Cortex of kidney (tissue), 1 donor: ENCODE data around the gene ZNF530.

Experiments used
- DNase-seq: peaks from one replicate; lab custom pipeline; 2025; lab: John Stamatoyannopoulos, UW

ZNF530 gene

DNA sequence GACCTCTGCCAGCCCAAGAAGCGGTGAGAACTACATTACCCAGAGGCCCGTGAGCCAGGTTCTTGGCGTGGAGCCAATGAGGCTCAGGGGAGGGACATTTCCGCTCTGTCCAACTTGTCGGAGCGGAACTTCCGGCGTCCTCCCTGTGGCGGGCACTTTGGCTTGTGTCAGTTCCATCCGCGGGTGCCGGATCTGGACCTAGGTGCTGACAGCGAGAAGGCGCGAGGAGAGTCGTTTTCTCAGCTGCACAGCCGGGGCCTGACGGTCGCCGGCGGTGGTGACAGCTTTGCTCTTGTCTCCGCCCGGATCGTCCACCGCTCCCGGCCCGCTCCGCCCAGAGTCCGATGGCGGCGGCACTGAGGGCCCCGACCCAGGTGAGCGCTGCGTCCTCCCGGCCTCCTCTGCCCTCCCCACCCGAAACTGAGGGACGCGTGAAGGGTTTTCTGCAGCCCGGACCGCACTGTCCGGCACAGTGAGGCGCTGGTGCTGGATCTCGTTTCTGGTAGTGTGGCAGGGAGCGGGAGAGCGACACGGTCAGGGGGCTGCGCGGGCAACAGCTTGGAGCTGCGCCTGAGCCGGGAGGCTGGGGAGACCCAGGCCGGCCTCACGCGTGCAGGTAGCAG lies at the start of gene ZNF530:
Gene ZNF530 (plus strand): TSS at position 125 of the 623 bp plus-strand sequence. CDS start 4,461 bp downstream, outside the sequence.
- DNase-seq = no peak

DNA sequence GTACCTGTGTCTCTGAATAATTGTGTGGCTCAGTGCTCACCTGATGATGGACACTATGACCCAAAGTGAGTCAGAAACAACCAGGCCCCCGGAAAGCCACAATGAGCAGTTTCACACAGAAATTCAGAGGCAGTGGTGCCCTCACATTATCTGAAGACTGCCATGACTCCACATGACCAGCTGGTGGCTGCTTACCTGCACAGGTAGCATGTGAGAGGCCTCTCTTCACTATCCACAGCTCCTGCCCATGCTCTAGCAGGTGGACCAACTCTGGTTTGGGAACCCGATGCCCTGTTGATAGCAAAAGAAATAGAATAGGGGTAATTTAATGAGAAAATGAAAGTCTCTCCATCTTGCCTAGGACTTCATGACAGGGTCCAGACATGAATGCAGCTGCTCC lies 47.3 kb upstream of the ZNF530 start:
- no peak for DNase-seq

DNA sequence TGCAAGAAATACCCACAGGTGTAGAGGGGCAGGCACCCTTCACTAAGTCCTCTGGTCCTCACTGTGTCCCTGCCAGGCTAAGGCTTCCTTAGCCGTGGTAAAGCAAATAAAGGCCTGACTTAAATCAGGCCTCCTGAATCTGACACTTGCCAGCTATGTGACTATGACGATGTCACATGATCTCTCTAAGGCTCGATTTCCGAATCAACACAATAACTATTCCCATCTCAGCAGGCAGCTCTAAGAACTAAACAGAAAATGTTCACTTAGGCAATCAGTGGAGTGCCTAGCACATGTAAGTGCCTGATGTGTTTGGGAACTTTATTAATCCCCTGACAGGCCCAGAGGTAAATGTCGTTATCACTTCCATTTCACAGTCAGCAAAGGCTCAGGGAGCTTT lies 42.0 kb upstream of the ZNF530 start:
- no peak for DNase-seq

DNA sequence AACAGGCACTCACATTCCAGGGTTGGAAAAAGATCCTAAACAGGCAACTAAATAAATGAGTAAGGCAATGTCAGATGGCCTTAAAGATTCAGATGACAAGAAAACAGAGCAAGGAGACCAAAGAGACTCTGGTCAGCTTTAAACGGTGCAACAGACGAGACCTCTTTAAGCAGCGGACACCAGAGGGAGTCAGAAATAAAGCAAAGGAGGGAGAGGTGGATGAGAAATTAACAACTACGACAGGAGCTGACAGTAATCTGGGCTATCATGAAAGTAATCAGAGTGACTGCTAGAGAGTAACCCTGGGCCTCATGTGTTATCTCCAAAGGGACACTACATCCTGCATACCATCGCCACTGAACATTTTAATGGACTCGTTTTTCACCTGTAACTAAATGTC lies 41.2 kb upstream of the ZNF530 start:
- no peak for DNase-seq

DNA sequence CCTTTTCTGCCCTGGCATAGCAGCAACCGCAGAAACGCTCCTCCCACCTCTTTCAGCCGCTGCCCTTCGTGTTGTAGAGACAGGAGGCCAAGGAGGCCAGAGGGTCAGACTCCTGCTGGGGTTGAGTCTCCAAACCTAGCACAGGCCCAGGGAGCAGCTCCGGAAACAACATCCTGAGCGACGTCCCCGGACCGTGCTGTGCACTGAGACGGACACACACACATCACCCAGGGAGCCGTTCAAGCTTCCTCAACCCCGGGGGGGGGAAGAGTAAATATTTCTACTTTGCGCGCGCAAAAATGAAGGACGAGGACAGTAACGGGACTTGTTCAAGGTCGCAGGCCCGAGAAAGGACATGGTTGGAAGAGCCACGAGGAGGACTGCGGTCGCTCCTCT lies 40.7 kb upstream of the ZNF530 start:
- no peak for DNase-seq

DNA sequence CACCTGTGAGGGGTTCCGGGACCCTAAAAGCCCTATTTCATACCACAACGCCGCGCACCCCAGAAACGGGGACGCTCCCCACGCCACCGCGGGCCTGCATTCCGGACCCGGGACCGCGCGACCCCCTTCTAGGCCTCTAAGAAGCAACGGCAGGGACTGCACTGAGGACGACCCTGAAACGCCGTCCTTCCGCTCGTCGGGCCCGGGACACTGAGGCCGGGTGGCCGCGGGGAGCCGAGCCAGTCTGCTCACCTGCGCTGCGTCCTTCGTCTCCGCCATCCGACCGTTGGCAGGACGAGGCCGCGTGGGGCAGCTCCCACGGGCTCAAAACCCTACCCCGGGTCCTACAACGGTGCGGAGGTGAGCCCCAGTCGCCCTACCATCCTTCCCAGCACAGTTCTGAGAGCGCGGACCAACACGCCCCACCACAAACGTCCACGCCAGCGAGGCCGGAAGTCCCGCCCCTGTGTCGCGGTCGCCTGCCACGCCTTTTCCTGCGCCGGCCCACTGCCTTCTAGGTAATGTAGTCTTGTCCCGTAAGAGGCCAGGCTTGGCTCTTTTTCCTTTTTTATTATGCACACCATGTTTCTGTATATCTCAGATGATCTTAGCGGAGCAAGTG lies 40.2 kb upstream of the ZNF530 start, which contains the start of gene ZNF550:
Gene ZNF550 (minus strand): TSS at position 460 of the 622 bp plus-strand sequence. CDS start 181 bp downstream, at position 279.
- no peak for DNase-seq

DNA sequence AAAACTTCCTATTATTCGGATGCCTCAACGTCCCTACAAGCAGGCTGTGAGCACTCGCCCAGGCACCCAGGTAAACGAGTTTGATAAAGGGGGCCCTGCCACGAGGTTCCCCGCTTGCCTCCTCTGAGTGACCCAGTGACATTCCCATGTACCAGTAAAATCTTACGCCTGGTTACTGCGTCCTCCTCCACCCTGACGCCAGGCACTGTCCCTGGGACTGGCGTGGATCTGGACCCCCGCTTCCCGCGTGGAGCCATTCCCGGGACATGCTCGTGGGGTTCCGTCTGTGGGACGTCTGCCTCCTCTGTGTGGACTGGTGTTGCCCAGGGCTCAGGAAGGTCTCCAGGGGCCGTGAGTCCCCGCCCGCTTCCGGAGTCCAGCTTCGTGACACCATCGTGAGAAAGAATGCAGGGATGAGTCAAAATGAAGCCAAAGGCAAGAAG lies 39.6 kb upstream of the ZNF530 start:
- DNase-seq = no peak

DNA sequence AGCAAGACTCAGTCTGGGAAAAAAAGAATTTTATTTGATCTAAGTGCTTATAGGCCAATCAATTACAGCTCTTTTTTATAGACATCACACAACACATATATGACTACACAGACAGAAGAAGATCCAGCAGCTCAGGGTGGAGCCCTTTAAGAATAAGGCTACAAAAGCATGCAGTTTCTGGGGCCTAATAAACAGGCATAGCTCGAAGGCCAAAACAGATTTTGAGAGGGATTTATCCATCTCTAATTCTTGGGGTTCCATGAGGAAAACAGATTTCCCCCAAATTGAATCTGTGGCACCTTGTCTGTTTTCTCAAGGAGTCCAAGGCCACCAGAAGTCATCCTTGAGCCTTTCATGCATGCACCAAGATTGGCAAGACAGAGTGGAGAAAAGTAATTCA lies 36.1 kb upstream of the ZNF530 start:
- DNase-seq = no peak

DNA sequence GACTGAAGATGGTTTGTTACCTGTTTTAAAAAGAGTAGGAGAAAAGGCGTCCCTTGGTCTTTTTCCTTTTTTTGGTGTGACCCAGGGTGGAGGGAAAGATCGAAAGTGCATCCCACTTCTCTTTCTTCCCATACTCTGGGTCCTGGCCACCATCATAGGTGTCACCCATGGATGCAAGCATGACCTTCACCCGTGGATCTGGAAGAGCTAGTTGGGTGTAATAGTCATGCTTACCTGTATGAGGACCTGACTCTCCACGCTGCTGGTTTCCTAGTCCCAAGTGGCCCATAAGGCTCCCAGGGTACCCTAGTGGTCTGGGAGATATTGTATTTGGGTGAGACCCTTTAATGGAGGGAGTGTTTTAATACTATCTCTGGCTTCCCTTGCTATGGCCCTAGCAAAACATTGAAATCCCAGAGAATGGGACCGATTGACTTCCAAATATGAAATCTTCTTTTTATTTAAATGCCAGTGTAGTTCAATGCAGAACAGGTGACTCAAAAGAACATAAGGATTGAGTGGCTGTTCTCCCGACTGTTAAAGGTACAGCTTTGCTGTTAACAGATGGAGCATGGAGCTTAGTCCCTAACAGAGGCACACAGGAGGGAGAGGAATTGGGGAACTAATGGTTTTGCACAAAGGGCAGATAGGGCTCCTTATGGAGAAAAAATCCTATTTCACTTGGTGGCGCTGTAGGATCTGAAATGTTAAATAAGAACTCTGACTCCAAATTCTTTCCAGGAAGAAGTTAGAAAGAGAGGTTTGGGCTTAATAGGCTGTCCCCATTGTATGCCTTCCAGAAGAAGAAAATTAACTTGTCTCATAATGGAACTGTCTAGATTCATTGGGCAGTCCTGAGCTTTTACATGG lies 33.1 kb upstream of the ZNF530 start:
- no peak for DNase-seq

DNA sequence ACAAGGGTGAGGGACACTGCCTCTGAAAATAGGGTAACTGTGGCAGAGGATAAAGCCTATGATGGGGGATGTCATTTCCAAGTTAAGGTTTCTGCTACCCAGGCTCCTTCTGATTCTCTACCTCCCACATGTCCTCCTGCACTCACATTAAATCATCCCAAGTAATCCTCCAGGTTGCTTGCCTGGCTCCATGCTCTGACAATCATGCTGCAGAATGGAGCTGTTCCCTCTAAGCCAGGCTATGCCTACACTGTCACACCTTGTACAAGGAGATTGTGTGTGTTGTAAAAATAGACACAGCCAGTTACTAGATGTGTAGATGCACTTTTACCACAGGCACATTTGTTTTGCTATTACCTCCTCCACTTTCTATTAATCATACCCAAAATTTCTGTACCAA lies 29.0 kb upstream of the ZNF530 start:
- no peak for DNase-seq

DNA sequence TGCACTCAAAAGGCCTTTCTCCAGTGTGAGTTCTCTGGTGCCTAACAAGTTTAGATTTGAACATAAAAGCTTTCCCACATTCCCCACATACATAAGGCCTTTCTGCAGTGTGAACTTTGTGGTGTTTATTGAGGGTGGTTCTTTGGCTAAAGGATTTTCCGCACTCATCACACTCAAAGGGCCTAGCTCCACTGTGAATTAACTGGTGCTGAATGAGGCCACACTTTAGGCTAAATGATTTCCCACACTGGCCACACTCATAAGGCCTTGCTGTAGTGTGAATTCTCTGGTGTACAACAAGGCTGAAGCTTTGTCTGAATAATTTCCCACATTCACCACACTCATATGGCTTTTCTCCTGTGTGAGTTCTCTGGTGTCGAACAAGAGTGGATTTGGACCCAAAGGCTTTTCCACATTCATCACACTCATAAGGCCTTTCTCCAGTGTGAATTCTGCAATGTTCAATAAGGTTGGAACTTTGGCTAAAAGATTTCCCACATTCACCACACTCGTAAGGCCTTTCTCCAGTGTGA lies 27.2 kb upstream of the ZNF530 start:
- no peak for DNase-seq

DNA sequence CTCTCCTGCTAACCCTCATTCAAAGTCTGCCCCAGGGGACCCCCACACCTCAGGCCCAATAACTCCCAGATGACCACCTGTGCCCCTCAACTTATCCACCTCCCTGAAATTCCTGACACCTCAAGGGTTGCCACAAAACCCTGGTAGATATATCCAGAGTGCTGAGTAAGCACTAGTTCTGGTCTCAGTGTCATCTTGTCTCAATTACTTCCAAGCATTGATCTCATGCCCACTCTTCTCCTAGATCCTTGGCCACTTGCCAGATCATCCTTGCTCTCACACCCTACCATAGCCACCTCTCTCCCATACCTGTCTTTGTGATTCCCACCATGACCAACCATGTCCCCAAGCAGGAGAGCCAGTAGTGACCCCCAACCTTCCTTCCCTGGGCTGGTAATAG lies 23.0 kb upstream of the ZNF530 start:
- DNase-seq = no peak

DNA sequence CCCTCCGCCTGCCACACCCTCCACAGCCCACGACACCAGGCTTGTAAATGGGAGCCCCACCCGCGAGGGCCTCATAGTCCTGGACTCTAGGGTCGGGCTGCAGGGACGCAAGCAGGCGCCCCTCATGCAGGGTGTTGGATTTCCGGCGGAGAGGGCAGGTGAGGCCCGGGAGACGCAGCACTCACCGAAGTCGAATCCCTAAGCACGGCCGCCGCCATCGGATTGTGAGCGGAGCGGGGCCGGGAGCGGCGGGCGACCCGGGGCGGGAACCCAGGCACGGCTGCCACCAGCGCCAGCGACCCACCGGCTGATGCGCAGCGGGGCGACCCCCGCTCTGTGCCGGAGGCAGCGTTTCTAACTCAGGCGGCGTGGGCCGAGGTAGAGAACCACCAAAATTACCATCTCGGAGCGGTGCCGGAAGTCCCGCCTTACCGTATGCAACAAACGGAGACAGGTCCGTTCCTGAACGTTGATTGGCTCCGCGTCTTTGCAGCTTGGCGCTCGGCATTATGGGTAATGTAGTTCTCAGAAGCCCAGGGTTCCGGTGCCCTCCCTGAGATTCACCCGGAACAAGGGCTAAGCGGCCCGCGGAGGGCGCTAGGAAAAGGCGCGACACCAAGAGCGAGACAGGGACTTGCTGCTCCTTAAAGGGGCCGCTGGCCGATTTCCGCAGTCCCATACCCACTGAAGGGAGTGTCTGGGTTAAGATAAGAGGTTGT lies 21.0 kb upstream of the ZNF530 start, which contains the start of gene ZNF416:
Gene ZNF416 (minus strand): TSS at position 425 of the 719 bp plus-strand sequence. CDS start 207 bp downstream, at position 218.
- DNase-seq = no peak

DNA sequence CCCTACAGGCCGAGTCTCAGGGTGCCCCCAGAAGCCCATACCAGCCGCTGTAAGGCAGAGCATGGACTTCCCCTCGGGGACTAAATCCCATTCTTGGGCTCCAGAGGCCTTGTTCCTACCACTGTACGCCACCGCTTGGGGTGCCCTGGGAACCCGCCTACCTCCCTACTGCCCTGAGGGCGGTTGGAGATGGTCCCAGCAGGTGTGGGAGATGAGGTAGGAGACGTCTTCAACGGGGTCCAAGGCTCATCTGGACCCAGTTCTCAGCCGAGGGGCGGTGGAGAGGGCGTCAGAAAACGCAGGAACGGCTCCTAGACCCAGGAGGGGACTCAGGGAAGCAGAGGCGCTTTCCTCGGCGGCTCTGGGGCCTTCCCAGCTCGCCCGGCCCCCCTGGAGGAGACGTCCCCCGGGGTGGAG lies 16.6 kb upstream of the ZNF530 start:
- DNase-seq = no peak

DNA sequence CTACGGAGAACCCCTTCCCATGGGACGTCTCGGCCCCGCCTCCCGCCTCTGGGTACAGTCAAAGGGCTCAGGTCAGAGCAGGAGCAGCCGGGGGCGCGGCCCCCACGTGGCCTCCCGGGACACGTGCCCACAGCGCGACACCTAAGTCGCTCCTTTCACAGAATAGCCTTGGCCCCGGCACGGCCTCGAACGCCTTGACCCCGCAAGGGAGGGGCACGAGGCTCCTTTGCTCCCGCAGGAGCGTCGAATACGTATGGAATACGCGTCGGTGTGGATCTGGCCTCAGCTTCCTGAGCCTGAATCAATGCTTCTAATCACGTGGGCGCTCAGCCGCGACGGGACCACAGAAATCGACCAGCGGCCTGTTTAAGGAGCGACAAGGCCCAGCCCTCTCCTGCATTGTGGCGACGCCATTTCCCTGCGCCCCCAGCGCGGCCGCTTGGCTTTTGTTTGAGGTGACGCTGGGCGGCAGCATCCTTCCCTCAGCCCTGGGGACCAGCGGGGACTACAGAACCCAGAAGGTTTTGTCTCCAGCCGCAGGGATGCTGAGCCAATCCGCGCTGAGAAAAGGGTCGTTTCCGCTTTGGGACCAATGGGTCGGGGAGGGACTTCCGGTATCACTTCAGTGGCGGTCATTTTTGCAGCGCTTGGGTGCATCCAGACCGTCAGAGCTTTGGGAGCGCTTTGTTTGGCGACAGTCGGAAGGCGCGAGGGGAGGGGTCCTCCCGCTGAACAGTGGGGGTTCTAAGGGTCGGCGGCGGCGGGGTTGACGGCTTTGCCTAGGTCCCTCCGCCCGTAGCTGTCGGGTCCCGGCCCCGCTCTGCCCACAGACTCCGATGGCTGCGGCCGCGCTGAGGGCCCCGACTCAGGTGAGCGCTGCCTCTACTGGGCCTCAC lies 15.9 kb upstream of the ZNF530 start, which contains the start of gene ZIK1:
Gene ZIK1 (plus strand): TSS at position 625 of the 896 bp plus-strand sequence. CDS start 212 bp downstream, at position 837.
- DNase-seq = no peak

DNA sequence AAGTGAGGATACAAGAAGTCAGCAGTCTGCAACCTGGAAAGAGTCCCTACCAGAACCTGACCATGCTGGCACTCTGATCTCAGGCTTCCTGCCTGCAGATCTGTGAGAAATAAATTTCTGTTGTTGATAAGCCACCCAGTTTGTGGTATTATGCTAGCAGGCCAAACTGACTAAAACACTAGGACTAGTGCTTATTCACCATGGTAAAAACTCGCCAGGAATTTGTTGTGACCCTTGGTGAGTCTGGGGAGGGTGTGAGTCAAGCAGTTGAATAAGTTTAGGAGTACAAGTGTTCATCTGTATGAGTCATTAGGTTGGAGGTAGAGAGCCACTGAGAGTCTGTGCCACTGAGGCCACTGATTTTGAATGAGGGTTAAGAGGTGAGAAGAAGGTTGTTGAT lies 12.2 kb upstream of the ZNF530 start:
- no peak for DNase-seq

DNA sequence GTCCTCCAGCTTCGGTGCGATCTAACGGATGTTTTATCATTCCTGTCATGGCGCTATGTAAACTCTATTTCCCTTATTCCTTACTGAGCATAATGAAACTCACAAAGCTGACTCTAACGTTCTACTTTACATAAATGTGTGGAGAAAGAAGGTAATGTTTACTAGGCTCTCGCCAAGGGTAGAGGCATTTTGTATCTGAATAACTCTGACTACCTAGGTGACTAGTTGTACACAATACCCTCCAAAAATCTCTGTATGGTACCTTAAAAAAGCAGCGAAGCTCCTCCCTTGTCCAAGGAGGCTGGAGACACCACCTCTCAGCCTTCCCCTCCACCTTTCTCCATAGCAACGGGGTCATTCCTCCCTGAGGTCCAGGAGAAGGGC lies 316 bp upstream of the ZNF530 start:
- DNase-seq = no peak

DNA sequence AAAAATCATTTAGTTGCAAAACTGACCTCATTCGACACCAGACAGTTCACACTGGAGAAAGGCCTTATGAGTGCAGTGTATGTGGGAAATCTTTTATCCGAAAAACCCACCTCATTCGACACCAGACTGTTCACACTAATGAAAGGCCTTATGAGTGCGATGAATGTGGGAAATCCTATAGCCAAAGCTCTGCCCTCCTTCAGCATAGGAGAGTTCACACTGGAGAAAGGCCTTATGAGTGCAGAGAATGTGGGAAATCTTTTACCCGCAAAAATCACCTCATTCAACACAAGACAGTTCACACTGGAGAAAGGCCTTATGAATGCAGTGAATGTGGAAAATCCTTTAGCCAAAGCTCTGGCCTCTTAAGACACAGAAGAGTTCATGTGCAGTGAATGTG lies 7.2 kb downstream of the ZNF530 start:
- no peak for DNase-seq

DNA sequence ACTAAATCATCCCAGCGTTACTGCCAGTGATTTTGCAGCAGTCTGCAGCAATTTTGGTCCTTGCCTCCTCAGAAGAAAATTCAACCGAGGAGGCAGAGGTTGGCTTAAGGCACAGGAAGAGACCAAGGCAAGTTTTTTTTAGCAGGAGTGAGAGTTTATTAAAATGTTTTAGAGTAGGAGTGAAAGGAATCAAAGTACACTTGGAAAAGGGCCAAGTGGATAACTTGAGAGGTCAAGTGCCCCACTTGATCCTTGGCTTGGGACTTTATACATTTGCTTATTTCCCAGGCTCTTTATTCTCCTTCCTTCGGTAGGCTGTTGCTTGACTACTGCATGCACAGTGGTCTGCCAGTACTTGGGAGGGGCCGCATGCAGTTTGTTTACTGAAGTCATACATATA lies 11.4 kb downstream of the ZNF530 start:
- DNase-seq = no peak

DNA sequence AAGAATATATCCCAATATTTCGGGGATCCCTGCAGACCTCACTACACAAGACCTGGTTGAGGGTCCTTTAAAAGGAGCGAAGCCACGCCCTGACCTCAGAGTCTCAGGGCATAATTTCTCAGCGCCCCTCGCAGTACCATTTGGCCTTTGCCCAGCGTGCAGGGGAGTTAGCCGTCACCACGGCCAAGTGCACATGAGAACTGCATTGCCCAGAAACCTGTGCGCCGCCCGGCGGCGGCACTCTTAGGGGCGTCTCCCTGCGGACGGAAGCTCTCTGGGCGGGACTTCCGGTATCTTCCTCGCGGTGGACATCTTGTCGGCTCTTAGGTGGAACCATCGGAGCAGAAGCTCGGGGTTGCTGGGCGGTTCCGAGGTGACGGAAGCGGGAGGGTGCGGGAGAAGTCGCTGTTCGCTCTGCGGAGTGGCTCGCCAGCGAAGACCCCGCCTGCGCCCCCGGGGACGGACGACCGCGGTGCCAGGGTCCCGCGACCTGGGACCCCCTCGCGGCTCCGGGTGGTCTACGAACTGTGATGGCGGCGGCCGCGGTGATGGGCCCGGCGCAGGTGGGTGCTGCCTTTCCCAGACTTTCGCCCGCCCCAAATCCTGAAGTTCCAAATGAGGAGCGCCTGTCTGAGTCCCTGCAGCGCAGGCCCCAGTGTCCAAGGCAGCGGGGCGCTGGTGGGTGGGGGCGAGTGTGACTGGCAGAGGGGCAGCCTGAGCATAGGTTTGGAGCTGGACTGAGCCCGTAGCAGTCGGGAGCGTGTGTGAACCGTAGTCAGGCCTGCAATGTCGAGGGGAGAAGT lies 14.5 kb downstream of the ZNF530 start, which contains the start of gene ZNF134:
Gene ZNF134 (plus strand): TSS at position 302 of the 803 bp plus-strand sequence. CDS start 5,227 bp downstream, outside the sequence.
- DNase-seq = no peak
